Smooth muscle cell of the brain vasculature (primary cell): ENCODE measurements around the gene TP63.
"Not testable (repeated sequence)": the region's sequence is repeated elsewhere in the genome, so short reads cannot be mapped to it uniquely, and the experiment has no call there.

Experiments used
- DNase-seq: peaks from one replicate; pipeline ENCODE4 v3.0.0-alpha.2; 2012; ENCODE audit warnings: low read depth, low spot score

The TP63 gene

GRCh38 chr3:189721873-189722665, 90.9 kb downstream of the TP63 start:
- no peak for DNase-seq

GRCh38 chr3:189724356-189724755, 93.2 kb downstream of the TP63 start:
- DNase-seq, result no peak

- DNase-seq, result no peak
Measured at GRCh38 chr3:189726277-189726676, 95.1 kb downstream of the TP63 start.

- no peak for DNase-seq
Measured at GRCh38 chr3:189727158-189727557, 96.0 kb downstream of the TP63 start.

GRCh38 chr3:189727898-189728297, 96.7 kb downstream of the TP63 start:
- no peak for DNase-seq

- DNase-seq, result no peak
Measured at GRCh38 chr3:189728915-189729314, 97.7 kb downstream of the TP63 start.

- no peak for DNase-seq
Measured at GRCh38 chr3:189734061-189734460, 102.9 kb downstream of the TP63 start.

GRCh38 chr3:189735913-189736312, 104.7 kb downstream of the TP63 start:
- DNase-seq, result no peak

GRCh38 chr3:189737071-189737470, 105.9 kb downstream of the TP63 start:
- no peak for DNase-seq

- no peak for DNase-seq
Measured at GRCh38 chr3:189737619-189738018, 106.4 kb downstream of the TP63 start.

GRCh38 chr3:189739378-189739777, 108.2 kb downstream of the TP63 start:
- no peak for DNase-seq

GRCh38 chr3:189740156-189740555, 109.0 kb downstream of the TP63 start:
- DNase-seq, result no peak

GRCh38 chr3:189744235-189744634, 113.0 kb downstream of the TP63 start:
- DNase-seq, result no peak

GRCh38 chr3:189745622-189746021, 114.4 kb downstream of the TP63 start:
- DNase-seq, result no peak

- no peak for DNase-seq
Measured at GRCh38 chr3:189748046-189748445, 116.9 kb downstream of the TP63 start.

GRCh38 chr3:189750972-189751371, 119.8 kb downstream of the TP63 start:
- DNase-seq, result not testable (repeated sequence)

GRCh38 chr3:189754356-189754755, 123.2 kb downstream of the TP63 start:
- no peak for DNase-seq

- no peak for DNase-seq
Measured at GRCh38 chr3:189756582-189757078, 125.4 kb downstream of the TP63 start.

- DNase-seq, result no peak
Measured at GRCh38 chr3:189758186-189758585, 127.0 kb downstream of the TP63 start.

GRCh38 chr3:189766416-189766815, 135.2 kb downstream of the TP63 start:
- no peak for DNase-seq

GRCh38 chr3:189771842-189772450, 140.8 kb downstream of the TP63 start:
- DNase-seq, result no peak

- no peak for DNase-seq
Measured at GRCh38 chr3:189772584-189772983, 141.4 kb downstream of the TP63 start.

- no peak for DNase-seq
Measured at GRCh38 chr3:189773056-189773455, 141.9 kb downstream of the TP63 start.
